Prostate gland (tissue), 2 donors: ENCODE measurements around the gene ABHD15.

Experiments
- CTCF ChIP-seq, 4 experiments: fragments of 200-600 bp in 2 of 4; fragments of 450-650 bp in 2 of 4; sonication (generic) in 2 of 4; IDR thresholded peaks; 1 replicate in 3 of 4; 2 replicates in 1 of 4; pipeline ENCODE4 v1.5.1; 2016 to 2019; ENCODE audit warnings: antibody characterized with exemption in 4 of 4, mild to moderate bottlenecking in 2 of 4, moderate library complexity in 2 of 4
- POLR2A ChIP-seq: fragments of 450-650 bp; IDR thresholded peaks from one replicate; pipeline ENCODE4 v1.6.1; 2016; ENCODE audit warnings: antibody characterized with exemption, mild to moderate bottlenecking
- POLR2AphosphoS5 ChIP-seq: sonication (generic); formaldehyde crosslinking; IDR thresholded peaks from one replicate; pipeline ENCODE4 v1.6.1; 2017; ENCODE audit warnings: antibody characterized with exemption

DNA sequence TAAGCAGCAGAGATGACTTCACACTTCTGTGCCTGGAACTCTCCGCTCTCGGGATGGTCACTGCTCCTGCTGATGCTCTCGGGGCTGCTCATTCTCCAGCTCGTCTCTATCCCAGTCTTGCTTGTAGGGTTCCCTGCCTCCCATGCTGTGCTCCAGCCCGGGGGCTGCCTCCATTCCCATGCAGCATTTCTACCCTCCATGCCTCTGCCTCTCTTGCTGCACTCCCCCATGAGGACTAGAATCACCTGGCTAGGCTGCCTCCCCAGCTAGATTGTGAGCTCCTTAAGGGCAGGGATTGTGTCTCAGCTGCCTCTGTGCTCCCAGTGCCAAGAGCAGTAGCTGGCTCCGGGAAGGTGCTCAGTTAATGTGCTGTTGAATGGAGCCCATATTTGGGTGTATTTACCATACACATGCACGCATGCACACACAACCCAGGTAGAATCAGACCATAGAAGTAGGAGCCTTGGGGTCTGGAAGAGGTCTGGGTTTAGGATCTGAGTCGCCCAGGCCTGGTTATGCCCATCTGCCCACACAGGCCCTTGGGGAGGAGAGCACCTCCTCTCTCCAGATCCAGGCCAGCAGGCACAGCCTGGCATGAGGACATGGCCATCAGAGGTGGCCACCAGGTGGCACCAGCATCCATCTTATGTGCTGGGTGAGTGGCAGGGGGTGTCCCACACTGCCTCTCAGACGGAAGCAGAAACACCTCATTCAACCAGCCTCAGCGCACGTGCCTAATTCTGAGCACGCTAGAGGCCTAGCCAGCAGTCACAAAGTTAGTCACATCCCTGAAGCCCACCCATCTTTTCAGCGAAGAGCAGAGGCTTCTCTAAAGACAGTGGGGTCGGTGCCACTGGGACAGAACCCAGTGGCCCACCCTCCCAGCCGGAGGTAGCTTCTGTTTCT is 13.3 kb upstream of the ABHD15 start:
- peak; percentile 78 to 97 (median 90) for TF ChIP-seq CTCF (IDR thresholded peaks at IDR 0.05)
- TF ChIP-seq POLR2AphosphoS5, result peak; percentile 83
- no peak for TF ChIP-seq POLR2A
